HFF-Myc (cell line): ENCODE results near the gene OTOS.

Source experiments
- DNase-seq: peaks from one replicate; pipeline ENCODE4 v3.0.0-alpha.2; 2011; ENCODE audit warnings: low read depth; ENCODE audit errors: extremely low read depth
- H3K4me3 ChIP-seq: replicated peaks from 2 replicates; pipeline ENCODE4 v1.5.1; 2011; ENCODE audit warnings: low read depth, mild to moderate bottlenecking, control low read depth, low read length
- CTCF ChIP-seq: IDR thresholded peaks from 2 replicates; pipeline ENCODE4 v1.5.1; 2012; ENCODE audit warnings: mild to moderate bottlenecking, low read depth, low read length, control low read depth; ENCODE audit errors: missing control alignments

OTOS gene

DNA sequence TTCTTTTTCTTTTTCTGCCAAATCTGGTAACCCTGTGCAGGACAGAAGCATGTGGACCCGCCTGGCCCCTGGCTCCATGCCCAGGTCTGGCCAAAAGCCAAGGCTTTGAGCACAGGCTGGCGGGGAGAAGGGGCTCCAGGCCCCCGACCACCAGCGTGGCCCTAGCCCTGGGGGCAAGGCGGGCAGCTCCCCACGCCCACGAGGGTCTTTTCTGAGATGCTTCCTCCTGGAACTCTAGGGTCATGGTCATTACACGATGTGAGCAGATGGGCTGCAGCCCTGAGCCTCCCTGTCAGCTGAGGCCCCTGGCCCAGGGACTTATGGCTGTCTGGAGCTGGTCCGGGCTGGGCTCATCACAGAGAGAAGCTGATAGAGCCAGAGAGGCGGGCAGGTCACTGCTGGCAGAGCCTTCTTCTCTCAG is 5.7 kb upstream of the OTOS start:
- TF ChIP-seq CTCF: no peak
- DNase-seq: no peak
- no peak overlapping the region for H3K4me3 ChIP-seq

DNA sequence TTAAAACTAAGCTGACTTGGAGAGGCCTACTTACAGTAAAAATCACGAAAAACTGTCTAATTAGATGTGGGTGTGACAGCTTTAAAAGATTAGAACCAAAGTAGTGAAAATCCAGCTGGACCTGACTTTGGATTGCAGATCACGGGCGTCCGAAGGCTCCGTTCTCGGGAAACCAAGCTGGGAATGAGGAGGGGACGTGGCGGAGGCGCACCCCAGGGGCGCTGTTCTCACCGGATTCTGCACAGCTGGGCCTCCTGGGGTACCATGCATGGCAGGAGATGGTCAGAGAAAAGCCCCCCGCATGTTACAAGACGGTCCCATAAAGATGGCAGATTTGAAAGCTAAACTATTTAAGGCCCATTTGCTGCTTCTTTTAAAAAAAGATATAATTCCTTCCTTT is 5.0 kb upstream of the OTOS start:
- H3K4me3 ChIP-seq: no peak overlapping the region
- no peak for DNase-seq
- no peak for TF ChIP-seq CTCF

DNA sequence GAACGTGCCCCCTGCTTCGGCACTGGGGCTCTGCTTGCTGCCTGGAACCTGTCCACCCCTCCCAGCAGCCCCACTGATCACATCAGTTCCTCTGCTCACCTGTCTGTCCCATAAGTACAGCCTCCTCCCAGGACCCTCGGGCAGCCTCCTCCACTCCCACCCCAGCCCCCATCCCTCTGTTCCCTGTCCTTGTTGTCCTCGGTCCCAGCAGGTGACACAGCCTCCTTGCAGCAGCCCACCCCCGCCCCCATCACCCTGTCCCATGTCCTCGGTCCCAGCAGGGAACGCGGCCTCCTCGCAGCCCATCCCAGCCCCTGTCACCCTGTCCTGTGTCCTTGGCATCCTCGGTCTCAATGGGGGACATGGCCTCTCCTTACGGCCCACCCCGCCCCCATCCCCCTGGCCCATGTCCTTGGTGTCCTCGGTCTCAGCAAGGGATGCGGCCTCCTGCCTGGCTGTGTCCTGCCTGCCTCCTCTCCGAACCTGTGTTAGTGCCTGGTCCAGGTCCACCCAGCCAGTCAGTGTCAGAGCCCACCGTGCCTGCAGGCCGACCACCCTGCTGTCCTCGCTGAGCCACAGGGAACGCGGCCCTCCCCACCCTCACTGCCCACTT is 4.3 kb upstream of the OTOS start:
- no peak overlapping the region for H3K4me3 ChIP-seq
- no peak for DNase-seq
- no peak for TF ChIP-seq CTCF

GRCh38 chr2:240143801-240144648 is 3.6 kb upstream of the OTOS start:
- H3K4me3 ChIP-seq: no peak overlapping the region
- peak; percentile 88 for TF ChIP-seq CTCF
- peak; percentile 7 for DNase-seq

GRCh38 chr2:240143276-240143675 is 2.8 kb upstream of the OTOS start:
- no peak for TF ChIP-seq CTCF
- DNase-seq: no peak
- H3K4me3 ChIP-seq: no peak overlapping the region

- TF ChIP-seq CTCF: no peak
- DNase-seq: no peak
- H3K4me3 ChIP-seq: no peak overlapping the region
These were observed 2.4 kb upstream of the OTOS start for GRCh38 chr2:240142859-240143258.
